HG03097 (cell line): ENCODE results near the gene GIMAP8.

ENCODE experiments used
- ATAC-seq: cut with Tn5 transposase; IDR thresholded peaks from one replicate; pipeline ENCODE4 v1.9.1; 2021; ENCODE audit not compliant: unreplicated experiment, low FRiP score

GIMAP8 gene

DNA sequence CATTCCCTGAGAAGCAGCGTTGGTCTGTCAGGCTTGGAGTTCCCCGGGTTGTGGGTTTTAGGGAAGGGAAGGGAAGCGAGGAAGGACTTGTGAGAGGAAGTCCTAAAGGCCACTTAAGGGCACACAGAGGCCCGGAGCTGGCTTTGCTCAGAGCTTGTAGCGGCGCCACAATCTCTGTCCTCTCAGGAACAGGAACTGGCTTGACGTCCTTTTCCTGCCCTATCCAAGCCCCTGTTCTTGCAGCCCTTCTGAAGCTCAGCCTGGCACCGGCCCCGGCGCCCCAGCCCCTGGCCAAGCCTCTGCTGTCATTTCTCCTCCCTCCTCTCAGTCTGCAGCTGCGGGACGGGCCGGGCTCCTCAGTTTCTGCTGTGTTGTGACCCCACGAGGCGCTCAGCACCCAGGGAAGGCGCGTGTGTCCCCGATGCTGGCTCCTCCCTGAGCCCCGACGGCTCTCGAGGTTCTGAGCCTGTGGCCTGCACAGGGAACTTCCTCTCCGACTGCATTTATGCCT is at the start of gene GIMAP8:
TSS of gene GIMAP8 (plus strand) at position 140 of the 511 bp plus-strand sequence. CDS start 16,069 bp downstream, outside the sequence.
- peak; percentile 31 for ATAC-seq

DNA sequence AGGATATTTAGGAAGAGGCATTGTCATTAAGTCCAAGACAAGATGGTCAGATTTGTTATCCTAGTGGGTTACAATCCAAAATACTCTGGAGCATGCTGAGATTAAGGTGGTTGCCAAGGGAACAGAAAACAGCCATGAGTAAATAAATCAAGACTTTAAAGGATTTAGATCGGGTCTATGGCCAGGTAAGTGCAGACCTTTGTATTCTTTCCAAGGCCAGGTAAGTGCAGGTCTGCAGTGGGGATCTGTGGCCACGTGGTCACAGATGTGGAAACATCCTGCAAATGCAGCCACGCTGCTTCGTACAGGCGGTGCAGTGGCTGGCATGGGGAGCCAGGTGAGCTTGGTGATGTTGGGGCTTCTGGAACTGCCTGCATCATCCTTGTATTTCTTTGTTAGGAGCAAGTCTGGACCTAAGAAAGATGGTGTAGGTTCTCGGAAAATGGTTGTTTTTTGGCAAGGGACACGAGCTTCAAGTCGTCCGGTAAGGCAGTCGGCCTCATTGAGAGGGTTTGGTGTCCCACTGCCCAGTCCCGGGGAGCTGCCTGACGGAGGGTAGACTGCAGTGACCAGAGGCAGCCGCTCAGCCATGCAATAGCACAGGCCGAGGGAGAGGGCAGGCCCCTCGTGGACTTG is 49.5 kb upstream of the GIMAP8 start:
- ATAC-seq: no peak

DNA sequence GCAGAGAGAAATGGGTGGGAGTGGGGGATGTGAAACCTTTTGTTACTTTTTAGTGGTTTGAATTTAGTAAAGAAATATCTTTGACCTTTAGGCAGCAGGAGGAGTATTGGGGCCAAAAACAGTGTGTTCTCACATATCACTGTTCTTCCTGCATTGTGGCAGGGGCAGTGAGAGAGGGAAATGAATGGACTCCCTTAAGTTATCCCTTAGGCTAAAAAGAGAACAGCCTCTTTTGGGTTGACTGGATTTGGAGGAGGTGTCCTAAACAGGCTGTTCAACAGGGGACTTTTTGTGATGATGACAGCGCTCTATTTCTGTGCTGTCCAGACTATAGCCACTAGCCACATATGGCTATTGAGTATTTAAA is 49.0 kb upstream of the GIMAP8 start:
- ATAC-seq: no peak

- no peak for ATAC-seq
These were observed 48.4 kb upstream of the GIMAP8 start for GRCh38 chr7:150401861-150402631.

GRCh38 chr7:150402671-150403321 is 47.6 kb upstream of the GIMAP8 start:
- no peak for ATAC-seq

DNA sequence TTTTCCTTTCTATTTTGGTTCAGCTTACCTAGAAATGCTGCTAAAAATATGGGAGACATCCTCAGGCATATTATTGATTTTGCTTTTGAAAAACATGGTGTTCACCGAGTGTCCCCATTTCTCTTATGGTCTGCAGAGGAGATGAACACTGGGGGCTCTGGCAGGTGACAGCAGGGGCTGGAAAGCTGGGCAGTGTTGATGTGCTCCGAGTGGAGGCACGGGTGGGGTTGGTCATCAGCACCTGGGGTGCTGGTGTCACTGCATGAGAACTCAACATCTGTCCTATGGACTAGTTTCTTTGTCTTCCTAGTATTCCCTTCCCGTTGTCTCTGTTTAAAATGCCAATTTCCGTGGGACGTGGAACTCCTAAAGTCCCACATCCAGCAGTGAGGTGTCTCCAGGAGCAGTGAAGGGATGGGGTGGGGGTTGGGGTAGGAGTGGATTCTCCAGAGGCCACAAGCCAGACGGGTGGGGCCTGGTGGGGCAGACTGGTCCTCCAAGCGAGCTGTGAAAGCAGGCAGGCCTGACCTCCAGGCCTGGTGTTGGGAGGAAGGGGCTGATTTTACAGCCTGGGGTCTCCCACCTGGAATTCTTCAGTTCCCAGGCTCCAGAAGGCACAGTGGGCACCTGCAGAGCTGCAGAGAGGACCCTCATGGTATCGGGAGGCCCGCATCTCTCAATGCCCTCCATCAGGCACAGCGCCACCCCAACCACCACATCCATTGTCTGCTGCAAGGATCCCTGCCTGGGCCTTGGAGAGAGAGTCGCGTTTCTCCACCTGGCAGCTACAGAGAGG is 46.9 kb upstream of the GIMAP8 start:
- no peak for ATAC-seq

DNA sequence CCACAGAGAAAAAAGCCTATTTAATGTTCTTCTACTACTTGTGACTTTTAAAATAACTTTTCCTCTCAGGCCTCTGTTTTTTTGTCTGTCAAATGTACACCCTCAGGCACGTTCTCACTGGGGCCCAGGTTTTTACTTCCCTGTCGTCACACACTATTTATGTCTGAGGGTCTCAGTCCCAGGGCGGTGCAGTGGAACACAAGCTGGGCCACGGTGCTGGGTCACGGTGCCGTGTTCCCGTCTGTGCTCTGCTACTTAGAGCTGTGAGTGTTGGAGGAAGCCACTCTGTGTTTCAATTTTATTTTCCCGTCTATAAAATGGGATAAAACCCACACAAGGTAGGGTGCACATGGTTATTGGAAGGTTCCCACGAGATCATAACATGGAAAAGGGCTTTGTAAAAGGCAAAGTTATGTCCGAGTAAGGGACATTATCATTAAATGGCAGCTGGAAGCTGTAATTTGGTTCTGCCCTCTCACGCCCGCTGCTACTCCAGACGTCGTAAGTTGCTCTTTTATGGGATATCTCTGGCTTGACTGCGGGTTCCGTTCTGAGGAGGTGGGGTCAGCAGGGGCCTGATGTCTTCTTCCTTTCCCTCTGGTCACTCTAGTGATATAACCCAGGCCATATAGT is 46.1 kb upstream of the GIMAP8 start:
- ATAC-seq: no peak

DNA sequence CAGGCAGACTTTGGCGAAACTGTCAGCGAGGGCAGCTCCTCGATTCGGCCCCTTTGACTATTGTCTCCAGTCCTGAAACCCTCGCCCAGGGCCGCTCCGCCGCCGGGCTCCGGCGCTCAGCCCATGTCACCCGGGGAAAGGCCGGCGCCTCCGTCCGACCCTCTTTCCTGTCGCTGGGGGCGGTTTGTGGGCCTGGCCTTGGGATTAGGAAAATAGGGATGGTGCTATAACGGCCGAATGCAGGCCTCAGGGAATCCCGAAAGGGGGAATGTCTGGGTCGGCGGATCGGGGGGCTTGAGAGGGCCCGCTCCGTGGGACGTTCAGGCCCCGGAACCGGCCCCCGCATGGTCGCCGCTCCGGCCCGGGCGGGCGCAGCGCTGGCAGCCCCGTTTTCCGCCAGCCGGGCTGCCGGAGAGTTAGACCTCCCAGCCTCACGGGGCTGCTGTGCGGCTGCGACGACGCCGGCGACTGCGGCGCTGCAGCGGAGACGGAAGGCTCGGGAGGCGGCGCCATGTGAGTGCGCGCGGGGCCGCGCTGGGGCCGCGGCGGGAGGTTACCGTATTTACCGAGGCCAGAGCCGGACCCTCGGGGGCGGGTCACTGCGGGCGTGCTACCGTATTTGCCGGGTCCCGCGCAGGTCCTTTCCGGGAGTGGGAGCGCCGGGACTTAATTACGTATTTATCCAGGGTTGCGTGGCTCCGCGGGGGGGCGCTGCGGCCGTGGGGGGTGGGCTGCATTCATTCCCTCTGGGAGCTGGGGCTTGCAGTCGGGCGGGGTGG is 45.4 kb upstream of the GIMAP8 start:
- peak; percentile 36 for ATAC-seq

- no peak for ATAC-seq
These were observed 44.7 kb upstream of the GIMAP8 start for GRCh38 chr7:150405584-150406311.

DNA sequence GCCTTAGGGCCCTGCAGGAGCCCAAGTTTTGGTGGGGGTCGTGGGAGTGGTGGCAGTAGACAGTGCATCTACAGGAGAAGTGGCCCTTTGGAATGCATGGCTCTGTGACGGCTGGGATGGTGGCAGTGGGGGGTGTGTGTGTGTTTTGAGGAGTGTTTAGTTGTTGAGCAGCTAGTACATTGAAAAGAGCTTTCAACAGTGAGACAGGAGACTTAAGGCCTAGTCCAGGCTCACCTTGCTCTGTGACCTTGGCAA is 44.2 kb upstream of the GIMAP8 start:
- no peak for ATAC-seq

GRCh38 chr7:150406567-150407421 is 43.6 kb upstream of the GIMAP8 start:
- peak; percentile 44 for ATAC-seq

GRCh38 chr7:150407588-150408392 is 42.6 kb upstream of the GIMAP8 start:
- no peak for ATAC-seq

DNA sequence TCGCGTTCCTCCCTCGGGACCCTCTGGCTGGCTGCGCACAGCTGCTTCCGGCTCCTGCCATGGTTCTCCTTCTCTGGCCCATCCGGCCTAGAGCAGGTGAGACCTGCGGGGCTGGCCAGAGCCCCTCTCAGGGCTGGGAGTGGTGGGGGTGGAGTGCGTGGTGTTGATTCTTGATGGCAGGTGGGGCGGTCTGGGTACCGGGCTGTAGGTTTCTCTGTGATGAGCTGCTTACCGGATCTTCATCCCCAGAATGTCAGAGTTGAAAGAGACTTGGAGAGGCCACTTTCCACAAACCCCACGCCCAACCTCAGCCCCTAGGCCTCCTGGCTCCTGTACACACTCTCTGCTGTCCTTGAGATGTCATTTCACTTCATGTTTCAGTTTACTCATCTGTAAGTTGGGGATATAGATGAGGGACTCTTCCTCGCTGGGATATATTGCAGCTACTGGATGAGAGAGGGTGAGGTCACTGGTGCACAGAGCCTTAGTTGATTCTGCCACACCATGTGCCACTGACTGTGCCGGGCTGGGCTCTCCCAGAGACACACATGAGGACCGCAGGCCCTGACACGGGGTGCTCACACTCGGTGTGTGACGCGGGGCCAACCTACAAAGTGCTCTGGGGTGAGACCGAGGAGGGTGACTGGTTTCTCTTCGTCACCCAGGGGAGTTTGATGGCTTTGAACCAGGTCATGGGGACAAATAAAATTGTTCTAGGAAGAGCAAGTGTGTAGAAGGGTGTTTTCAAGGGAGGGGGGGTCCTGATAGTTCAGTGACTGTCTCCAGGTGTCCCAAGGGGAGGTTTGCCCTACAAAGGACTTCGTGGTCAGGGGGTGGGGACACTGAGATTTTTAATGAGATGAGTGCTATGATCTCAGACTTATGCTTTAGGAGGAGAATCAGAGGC is 41.8 kb upstream of the GIMAP8 start:
- no peak for ATAC-seq

DNA sequence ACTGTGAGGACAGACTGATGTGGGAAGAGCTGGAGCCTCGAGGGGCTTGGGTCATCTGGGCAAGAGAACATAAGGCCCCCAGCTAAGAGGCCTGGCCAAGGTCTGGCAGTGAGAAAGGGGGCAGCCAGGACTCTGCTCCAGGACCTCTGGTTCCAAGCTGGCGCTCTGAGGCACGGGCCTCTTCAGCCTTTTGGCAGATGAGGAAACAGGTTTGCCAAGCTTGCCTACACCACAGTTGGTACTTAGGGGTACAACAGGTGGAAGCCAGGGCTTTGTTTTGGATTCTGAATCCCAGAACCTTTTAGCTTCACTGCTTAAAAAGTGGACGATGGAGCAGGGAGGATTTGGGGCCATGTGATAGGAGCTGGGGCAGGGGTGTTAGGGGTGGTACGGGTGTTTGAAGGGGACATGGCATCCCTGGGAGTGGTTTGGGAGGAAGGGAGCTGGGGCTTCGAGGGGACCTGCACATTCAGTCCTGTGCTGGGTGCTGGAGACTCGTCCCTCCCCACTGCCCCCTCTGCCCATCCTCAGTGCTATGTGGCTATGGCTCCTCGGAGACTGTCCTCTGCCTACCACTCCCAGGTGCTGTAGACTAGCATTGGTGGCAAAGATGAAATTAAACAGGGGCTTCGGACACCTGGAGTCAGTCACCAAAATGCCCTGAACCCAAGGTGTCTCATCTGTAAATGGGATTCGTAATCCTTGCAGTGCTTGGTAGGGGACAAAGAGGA is 41.0 kb upstream of the GIMAP8 start:
- no peak for ATAC-seq

- no peak for ATAC-seq
These were observed 40.3 kb upstream of the GIMAP8 start for GRCh38 chr7:150410131-150410530.
